ENCODE results near the gene KIAA1671.

KIAA1671 gene

GRCh38 chr22:24977370-24978221, 25.1 kb downstream of the KIAA1671 start:
- in situ Hi-C loops (cut with HindIII; ENCODE audit: low sequenced_read_pairs) = no loop called here
- H3K4me3 ChIP-seq (ENCODE audit: low read depth, low read length) = no peak overlapping the region
- no peak for TF ChIP-seq CTCF (IDR thresholded peaks at IDR 0.05; ENCODE audit: low read depth, low read length)
- peak; percentile 53 for DNase-seq (ENCODE audit: low read depth, low spot score)

- in situ Hi-C loops (cut with HindIII; ENCODE audit: low sequenced_read_pairs) = no loop called here
- TF ChIP-seq CTCF (IDR thresholded peaks at IDR 0.05; ENCODE audit: low read depth, low read length) = no peak
- no peak overlapping the region for H3K4me3 ChIP-seq (ENCODE audit: low read depth, low read length)
- DNase-seq (ENCODE audit: low read depth, low spot score) = no peak
Measured at GRCh38 chr22:24978308-24978707, 25.8 kb downstream of the KIAA1671 start.

GRCh38 chr22:24981066-24981465, 28.6 kb downstream of the KIAA1671 start:
- in situ Hi-C loops (cut with HindIII; ENCODE audit: low sequenced_read_pairs) = no loop called here

GRCh38 chr22:24981656-24982055, 29.1 kb downstream of the KIAA1671 start:
- TF ChIP-seq CTCF (IDR thresholded peaks at IDR 0.05; ENCODE audit: low read depth, low read length) = no peak
- in situ Hi-C loops (cut with HindIII; ENCODE audit: low sequenced_read_pairs) = no loop called here
- no peak for DNase-seq (ENCODE audit: low read depth, low spot score)
- H3K4me3 ChIP-seq (ENCODE audit: low read depth, low read length) = no peak overlapping the region

More at GRCh38 chr22:24981066-24981465, 28.6 kb downstream of the KIAA1671 start:
- TF ChIP-seq CTCF (IDR thresholded peaks at IDR 0.05; ENCODE audit: low read depth, low read length) = no peak
- no peak overlapping the region for H3K4me3 ChIP-seq (ENCODE audit: low read depth, low read length)
- no peak for DNase-seq (ENCODE audit: low read depth, low spot score)

GRCh38 chr22:24982301-24983056, 30.0 kb downstream of the KIAA1671 start:
- DNase-seq (ENCODE audit: low read depth, low spot score) = no peak
- in situ Hi-C loops (cut with HindIII; ENCODE audit: low sequenced_read_pairs) = no loop called here
- H3K4me3 ChIP-seq (ENCODE audit: low read depth, low read length) = no peak overlapping the region
- no peak for TF ChIP-seq CTCF (IDR thresholded peaks at IDR 0.05; ENCODE audit: low read depth, low read length)

GRCh38 chr22:24983151-24983550, 30.6 kb downstream of the KIAA1671 start:
- in situ Hi-C loops (cut with HindIII; ENCODE audit: low sequenced_read_pairs) = no loop called here
- no peak for TF ChIP-seq CTCF (IDR thresholded peaks at IDR 0.05; ENCODE audit: low read depth, low read length)
- no peak for DNase-seq (ENCODE audit: low read depth, low spot score)
- H3K4me3 ChIP-seq (ENCODE audit: low read depth, low read length) = no peak overlapping the region

Data from astrocyte of the spinal cord (primary cell).